AG08395 (cell line): ENCODE results near the gene RPS24.
"Not testable (repeated sequence)": the region's sequence is repeated elsewhere in the genome, so short reads cannot be mapped to it uniquely, and the experiment has no call there.

Source experiments
- DNase-seq: peaks from one replicate; pipeline ENCODE4 v3.0.0; 2012; ENCODE audit warnings: mixed read lengths, low spot score

Gene RPS24

DNA sequence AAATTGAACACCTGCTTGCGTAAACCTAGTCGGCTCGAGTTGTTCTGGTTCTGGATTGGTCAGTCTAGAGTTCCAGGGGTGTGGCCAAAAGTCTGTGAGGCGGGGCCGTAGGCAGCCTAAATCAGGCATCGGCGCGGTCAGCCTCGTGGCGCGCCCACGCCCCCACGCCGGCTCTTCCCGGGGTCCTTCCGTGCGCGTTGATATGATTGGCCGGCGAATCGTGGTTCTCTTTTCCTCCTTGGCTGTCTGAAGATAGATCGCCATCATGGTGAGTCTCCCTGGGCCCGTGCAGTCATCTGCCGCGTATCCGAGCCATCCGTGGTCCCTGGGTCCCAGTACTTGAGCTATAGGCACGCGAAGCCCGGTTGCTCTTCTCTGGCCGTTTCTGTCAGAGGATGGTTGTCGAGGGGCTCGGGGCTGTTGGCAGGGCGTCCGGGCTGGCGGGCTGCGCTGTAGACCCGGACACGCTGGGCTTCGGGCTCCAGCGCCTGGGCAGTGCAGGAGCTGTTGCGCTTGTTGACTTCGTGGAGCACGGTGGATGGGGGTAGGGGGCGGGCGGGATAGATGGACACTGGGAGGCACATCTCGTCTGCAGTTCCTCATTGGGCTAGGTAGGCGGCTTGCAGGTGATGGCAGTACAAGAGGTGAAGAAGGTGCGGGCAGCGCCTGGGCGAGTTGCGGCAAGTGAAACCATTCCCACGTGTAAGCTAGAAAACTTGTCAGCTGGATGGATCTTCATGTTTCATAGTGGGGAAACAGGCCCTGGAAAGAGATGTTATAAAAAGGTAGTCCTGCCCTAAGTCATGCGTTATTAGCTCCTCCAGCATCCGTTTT, at the start of gene RPS24:
Gene RPS24, plus strand, starts transcription at position 227 of the 834 bp plus-strand sequence. Its CDS starts 39 bp downstream, at position 266.
- peak; percentile 96 for DNase-seq

DNA sequence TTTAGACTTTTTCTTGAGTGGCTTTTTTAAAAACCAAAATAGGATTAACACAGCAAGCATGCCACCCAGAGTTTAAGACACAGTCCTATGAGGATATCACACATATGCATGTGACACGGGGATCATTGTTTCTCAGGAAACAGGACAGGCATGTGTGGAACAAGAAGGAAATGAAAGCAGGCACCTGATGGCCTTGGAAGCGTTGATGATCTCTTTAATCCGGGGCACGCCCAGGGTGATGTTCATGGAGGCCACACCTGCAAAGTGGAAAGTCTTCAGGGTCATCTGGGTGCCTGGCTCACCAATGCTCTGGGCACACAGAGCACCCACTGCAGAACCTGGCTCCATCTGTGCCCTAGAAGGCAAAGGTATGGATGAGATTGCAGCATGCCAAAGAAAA, 48.7 kb upstream of the RPS24 start:
- no peak for DNase-seq

DNA sequence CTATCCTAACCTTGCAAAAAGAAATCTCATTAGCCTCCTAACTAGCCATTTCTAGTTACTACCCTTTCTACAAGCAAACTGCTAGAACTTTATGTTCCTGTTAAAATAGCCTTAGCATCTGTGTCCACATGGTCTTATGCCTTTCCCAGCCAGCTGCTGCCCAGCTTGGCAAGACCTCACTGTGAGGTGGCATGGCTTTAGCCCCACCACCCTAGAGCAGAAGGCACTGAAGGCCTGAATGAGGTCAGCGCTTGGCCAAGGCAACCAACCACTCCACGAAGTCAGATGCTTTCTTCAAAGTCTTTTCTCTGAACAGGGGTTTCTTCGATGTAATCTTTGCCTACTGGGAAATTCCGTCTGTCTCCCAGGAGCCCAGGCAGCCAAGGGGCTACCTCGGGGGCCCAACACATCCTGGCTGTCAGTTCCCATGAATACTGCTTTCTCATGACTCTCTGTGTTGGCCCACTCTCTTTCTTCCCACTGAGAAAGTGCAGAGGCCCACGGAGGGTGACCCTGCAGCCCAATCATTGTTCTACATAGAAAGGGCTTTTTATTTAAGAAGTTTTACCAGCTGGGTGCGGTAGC, 45.9 kb upstream of the RPS24 start:
- no peak for DNase-seq

DNA sequence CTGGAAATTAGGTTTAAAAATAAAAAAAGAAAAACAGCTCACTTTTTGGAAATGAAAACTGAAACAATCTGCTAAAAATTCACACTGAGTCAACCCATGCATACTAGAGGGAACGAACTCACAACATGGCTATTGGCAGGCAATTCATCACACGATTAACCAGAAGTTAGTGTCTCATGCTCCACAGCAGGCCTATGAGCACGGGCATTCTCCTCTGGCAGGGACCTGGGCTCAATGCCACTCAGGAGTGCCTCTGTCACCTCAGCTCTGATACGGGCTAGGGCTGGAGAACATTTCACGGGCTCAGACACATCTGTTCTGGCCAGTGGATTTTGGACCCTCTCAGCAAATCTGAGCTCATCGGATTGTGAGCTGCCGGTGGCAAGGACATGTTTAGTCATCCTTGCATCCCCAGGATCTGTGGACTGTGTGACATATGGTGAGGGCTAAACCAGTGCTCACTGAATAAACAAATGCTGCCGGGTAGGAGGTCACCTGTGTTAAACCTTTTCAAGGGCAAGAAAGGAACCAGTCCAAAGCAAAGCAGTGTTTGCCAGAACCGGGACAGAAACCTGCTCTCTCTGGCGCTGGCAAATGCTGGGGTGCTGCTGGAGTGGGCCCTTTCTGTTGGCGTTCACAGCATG, 44.5 kb upstream of the RPS24 start:
- peak; percentile 24 for DNase-seq

DNA sequence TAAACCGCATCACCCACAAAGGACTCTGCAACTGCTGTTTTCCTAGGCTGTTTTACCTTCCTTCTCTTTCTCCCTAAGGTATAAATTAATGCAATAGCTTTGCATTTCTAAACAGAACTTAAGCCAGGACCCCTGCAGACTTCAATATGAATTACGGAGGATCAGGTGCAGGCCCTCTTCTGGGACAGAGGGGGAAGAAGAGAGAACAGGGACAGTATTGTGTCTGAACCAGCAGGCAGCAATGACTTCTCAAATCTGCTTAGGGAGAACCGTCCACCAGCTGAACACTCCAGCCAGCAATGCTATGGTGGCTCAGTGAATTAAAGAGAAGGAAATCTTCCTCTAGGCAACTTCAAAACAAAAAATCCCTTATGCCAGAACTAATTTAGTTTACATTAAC, 40.0 kb upstream of the RPS24 start:
- no peak for DNase-seq

DNA sequence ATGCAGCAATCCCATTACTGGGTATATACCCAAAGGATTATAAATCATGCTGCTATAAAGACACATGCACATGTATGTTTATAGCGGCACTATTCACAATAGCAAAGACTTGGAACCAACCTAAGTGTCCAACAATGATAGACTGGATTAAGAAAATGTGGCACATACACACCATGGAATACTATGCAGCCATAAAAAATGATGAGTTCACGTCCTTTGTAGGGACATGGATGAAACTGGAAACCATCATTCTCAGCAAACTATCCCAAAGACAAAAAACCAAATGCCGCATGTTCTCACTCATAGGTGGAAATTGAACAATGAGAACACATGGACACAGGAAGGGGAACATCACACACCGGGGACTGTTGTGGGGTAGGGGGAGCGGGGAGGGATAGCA, 34.9 kb upstream of the RPS24 start:
- not testable (repeated sequence) for DNase-seq

DNA sequence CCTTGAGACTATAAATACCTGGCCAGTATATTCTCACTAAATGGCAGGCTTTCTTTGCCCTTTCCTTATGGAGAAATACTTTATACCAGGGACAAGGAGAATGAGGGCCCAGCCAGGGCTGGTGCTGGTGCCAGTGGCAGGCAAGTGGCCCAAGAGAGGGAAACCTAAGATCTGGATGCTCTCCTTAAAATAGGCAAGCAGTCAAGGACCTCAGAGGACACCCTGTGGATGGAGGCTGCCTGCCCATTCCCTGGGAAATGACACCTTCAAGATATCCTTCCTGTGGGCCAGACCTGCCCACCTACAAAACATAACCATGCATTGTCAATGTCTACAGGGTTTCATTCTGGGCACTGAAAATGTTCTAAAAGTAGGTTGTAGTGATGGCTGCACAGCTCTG, 33.5 kb upstream of the RPS24 start:
- no peak for DNase-seq

DNA sequence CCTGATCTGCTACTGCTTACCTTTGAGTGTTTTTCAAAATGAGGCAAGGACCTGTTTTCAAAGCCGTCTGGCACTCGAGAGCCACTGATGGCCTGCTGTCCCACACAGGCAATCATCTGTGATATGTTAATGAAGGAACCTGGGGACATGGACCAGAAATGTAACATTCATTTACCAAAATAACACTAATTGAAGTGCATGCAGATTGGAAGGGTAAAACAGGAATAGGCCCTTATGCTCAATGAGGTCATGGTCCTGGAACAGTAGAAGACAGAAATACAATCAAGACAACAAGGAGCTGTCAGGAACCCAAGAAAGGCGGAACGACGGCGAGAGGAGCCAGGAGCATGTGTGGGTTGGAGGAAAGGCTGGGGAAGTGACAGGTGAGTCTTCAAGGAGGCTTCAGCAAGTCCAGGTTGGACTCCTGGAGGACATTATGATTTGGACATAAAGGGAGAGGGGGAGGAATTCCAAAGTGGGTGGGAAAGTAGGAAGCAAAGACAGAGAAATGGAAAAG, 32.6 kb upstream of the RPS24 start:
- no peak for DNase-seq

DNA sequence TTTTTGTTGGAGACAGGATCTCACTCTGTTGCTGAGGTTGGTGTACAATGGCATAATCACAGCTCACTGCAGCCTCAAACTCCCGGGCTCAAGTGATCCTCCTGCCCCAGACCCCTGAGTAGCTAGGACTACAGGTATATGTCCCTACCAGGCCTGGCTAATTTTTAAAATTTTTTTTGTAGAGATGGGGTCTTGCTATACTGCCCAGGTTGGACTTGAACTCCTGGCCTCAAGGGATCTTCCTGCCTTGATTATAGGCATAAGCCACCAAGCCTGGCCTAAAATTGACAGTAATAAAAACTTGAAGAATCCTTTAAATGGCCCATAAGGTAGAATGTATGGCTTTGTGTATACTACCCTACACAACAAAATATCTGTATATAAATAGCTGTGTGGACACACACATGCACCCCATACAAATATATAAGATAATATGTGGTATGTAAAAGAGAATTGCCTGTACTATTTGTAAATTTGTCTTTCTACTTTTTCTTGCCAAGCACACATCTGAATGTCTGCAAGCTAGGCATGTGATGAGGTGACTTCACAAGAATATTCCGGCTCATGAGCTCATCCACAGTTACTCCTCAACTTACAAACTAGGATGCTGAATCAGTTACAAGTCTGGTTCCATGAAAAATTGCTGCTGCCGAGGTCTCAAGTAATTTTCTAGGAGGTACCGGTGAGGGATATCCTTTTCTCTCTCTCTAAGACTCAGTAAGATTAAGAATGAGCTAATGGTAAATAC, 30.9 kb upstream of the RPS24 start:
- no peak for DNase-seq

DNA sequence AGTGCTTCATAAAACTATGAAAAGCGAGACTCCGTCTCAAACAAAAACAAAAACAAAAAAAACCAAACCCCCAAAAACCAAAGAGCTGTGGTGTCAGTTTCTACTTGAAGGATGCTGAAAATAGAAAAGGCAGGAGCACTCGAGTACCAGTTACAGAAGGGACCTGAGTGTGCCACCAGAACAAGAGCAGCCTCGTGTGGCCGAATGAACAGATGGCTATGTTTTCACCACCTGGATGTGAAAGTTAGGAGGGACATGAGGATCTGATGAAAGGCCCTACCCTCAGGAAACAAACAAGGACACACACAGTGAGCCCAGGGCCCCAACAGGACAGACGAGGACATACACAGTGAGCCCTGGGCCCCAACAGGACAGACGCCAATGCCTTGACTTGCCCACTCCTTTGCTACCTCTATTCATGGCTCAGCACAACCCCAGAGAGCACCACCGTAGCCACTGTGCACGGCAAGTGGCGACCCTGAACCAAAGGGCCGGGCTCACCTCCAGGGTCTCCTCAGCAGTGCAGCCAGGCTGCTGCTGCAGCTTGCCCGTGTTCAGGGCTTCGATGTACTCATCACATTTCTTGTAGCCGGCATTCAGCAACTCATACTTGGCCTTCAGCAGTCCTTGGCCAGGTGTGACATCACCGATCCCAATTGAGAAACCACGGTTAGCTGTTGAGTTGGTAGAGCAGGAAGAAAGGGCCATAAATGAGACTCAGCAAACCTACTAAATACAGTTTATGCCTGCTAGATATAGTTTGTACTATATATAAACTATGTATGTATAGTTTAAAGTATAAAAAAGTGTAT, 29.2 kb upstream of the RPS24 start:
- DNase-seq = no peak

DNA sequence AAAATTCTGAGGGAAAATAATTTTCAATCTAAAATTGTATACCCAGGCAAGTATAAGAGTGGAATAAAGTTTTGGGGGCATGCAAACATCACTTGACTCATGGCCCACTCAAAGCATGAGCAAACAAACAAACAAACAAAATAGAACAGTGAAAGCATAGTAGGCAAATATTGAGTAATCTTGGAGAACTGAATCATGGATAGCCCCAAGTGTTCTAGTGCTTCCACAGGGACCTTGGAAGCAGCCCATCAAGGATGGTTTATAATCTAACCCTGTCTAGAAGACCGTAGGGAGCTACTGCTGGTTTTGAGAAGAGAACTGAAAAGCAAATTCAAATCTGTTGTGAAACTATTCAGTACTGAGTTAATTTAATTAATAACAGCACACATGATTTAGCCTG, 26.5 kb upstream of the RPS24 start:
- no peak for DNase-seq

DNA sequence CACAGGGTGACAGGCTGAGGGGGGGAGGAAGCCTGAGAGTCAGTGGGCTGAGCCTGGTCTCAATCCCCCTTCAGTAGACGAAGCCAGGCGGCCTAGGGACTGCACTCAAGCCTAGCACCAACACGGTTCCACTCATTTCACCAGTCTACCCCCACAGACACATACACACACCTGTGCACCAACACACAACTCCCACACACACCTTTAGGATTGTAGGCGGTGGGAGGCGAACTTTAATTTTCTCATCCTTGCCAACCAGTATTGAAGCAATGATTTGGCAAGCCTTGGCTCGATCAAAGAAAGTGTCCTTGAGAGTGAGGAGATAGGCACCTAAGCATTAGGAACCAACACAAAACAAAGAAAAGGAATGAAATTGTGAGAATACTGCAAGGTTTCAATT, 24.0 kb upstream of the RPS24 start:
- no peak for DNase-seq

DNA sequence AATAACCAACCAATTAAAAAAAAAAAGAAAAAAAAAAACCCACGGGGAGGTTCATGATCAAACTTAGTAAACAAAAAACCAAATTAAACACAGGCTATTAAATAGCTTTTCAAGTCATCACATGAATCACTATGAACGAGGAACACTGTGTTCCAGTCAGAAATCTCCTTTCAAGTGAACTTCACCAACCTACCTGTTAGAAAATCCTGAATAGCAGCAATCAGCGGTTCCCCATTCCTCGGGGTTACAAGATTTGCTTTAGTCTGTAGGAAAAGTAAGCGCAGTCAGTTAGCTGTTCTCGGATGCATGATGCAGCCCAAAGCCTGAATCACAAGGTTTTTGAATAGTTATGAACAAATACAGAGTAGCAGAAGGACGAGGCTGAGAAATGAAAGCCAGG, 23.4 kb upstream of the RPS24 start:
- DNase-seq = no peak

DNA sequence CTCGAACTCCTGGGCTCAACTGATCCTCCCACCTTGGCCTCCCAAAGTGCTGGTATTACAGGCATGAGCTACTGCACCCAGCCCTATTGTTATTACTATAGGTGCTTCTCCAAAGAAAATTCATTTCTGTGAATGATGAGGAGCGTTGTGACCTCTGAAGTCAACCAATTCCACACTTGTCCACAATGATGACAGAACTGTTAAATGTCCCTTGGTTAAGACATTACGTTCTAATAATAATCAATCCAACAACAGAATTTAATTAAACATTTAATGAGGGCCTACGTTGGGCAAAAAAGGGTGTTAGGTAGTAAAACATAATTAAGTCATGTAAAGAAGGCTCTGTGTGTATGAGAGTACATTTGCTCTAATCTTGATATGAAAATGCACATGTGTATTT, 22.6 kb upstream of the RPS24 start:
- DNase-seq = no peak

DNA sequence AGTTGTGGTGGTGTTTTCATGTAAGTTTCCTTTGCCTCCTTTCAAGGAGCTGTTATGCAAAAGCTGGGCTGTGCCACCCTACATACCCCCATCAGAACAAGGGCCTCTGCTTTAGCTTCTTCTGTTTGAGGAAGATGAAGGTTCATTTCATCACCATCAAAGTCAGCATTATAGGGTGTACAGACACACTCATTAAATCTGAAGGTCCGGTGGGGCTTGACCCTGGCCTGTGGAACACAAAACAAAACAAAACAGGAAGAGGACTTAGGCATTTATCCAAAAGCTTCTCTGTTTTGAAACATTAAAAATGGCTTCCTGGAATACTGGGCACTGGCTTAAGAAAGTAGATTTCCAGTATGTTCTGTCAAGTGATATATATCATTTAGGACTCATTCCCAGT, 20.1 kb upstream of the RPS24 start:
- no peak for DNase-seq

DNA sequence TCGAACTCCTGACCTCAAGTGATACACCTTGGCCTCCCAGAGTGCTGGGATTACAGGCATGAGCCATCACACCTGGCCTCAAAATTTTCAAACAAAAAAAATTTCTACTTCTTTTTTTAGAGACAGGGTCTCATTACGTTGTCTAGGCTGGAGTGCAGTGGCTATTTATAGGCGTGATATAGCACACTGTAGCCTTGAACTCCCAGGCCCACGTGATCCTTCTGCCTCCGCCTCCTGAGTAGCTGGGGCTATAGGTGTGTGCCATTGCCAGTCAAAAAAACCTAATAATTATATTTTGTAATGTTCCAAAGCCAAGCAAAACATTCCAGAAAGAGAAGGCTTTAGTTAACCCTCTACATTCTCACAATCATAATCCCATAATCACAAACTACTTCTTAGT, 18.1 kb upstream of the RPS24 start:
- DNase-seq = no peak

DNA sequence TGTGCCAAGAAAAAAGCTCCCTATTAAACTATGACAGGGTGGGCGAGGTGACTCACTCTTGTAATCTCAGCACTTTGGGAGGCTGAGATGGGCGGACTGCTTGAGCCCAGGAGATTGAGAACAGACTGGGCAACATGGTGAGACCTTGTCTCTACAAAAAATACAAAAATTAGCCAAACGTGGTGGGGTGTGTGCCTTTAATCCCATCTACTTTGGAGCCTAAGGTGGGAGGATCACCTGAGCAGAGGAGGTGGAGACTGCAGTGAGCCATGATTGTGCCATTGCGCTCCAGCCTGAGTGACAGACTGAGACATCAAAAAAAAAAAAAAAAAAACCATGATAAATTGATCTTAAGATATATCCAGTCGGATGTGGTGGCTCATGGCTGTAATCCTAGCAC, 15.8 kb upstream of the RPS24 start:
- DNase-seq = no peak

DNA sequence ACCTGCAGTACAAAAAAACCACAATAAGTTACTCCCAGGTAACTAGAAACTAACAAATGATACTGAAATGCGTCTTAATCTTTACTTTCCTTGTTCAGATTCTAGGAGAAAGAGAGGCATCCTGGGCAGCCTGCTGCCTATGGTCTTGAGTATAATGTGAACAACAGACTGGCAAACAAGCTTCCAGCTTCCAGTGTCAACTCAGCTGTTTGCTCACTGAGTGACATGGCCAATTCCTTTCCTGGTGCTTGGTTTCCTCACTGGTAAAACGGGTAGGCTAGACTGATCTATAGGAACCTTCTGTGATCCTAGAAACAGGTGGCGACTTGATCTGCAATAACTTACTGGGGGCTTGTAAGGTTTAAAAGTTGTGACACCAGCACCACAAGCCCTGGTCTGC, 14.4 kb upstream of the RPS24 start:
- no peak for DNase-seq

DNA sequence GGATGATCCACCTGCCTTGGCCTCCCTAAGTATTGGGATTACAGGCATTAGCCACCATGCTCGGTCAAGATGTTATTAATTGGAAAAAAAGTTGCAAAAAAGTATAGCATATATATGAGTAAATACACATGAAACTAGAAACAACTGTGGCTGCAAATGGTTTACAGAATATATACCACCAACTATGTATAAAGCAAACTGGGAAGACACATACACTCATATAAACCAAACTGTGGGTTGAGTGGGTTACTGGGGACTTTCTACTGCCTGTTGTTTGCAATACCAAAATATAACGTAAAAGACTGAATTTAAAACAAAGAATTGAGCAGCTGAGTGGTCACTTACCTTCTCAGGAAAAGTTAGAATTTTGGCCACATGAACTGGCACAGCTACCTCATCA, 12.5 kb upstream of the RPS24 start:
- no peak for DNase-seq

DNA sequence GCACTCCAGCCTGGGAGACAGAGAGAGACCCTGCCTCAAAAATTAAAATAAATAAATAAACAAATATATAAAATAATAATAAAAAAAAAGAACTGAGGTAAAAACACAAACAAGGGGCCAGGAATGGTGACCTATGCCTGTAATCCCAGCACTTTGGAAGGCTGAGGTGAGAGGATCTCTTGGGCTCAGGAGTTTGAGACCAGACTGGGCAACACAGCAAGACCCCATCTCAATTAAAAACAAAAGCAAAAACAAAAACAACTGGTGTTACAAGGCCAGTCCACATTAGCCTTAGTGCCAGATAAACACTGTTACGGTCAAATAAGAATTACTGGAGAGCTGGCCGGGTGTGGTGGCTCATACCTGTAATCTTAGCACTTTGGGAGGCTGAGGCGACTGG, 9.9 kb upstream of the RPS24 start:
- no peak for DNase-seq

DNA sequence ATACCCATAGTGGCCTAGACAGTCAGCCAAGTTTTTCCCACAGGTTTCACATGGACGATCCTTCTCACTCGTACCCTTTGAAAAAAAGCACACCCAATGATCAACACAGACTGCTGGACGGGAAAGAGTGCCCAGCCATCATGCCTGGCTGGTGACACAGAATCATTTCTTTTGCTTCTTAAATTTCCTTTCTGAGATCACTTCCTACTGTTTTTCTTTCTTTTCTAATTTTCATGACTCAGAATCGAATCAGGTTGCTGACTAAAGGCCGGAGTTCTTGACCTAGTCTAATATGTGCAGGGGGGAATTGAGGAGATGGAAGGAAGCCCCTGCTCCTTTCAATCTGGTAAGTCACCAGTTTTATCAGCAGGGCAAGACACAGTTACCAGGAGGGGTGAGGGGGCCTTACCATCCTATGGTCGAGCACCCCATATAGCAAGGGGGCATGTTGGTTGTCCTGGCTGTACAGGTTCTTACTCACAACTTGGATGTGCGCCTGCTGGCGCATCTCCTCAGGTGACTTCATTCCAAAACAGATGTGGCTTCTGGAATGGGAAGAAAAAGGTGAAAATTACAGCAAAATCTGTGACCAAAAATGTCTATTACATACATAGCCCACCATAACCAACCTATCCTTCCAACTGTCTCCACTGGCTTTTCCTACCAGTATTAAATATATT, 7.8 kb upstream of the RPS24 start:
- peak; percentile 27 for DNase-seq
